WERI-Rb-1 (cell line): Measurements from ENCODE around the gene GLI1.
"Not testable (repeated sequence)": the region's sequence is repeated elsewhere in the genome, so short reads cannot be mapped to it uniquely, and the experiment has no call there.

ENCODE experiments used
- DNase-seq: peaks from one replicate; pipeline ENCODE4 v3.0.0-alpha.2; 2020
- H3K27ac ChIP-seq: fragments of 250-450 bp; sonication (Bioruptor Pico); 2 replicates; pipeline ENCODE4 v1.5.1; 2020; ENCODE audit warnings: mild to moderate bottlenecking, moderate library complexity
- H3K27me3 ChIP-seq: fragments of 250-450 bp; sonication (Bioruptor Pico); 2 replicates; pipeline ENCODE4 v1.5.1; 2021; ENCODE audit warnings: mild to moderate bottlenecking, low read depth, moderate library complexity; ENCODE audit not compliant: insufficient read depth, severe bottlenecking
- H3K36me3 ChIP-seq: fragments of 250-450 bp; sonication (Bioruptor Pico); 2 replicates; pipeline ENCODE4 v1.5.1; 2020; ENCODE audit warnings: mild to moderate bottlenecking, moderate library complexity
- H3K4me3 ChIP-seq: 2 replicates; pipeline ENCODE4 v1.5.1; 2011; ENCODE audit warnings: low read depth, mild to moderate bottlenecking, control low read depth, low read length
- H3K9me3 ChIP-seq: fragments of 250-450 bp; sonication (Bioruptor Pico); 2 replicates; pipeline ENCODE4 v1.5.1; 2021; ENCODE audit warnings: mild to moderate bottlenecking, moderate library complexity; ENCODE audit not compliant: severe bottlenecking
- TF ChIP-seq, protein P1 (sequence below): IDR thresholded peaks from 2 replicates; pipeline ENCODE4 v1.5.1; 2011; ENCODE audit warnings: low read depth, mild to moderate bottlenecking, control low read depth, inconsistent platforms, low read length

GLI1 gene

DNA sequence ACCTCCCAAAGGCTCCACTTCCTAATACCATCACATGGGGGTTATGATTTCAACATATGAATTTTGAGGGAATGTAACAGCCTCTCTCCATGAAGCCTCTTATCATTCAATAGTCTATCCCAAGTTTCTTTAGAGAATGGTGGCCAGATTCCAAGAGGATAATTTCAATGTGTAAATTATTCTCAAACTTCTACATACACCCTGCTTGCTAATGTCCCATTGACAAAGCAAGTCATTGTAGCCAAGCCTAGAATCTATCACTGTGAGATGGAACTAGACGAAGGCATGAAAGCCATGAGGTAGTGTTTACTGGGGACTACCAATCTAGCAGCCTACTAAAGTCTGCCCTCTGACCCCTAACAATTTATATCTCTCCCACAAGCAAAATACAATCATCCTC, 21.2 kb upstream of the GLI1 start:
- no peak overlapping the region for H3K4me3 ChIP-seq
- no peak for DNase-seq
- no peak overlapping the region for H3K27ac ChIP-seq
- no peaks in the 10 kb centered on the region for H3K9me3 ChIP-seq
- H3K36me3 ChIP-seq = no peaks in the 10 kb centered on the region
- TF ChIP-seq, protein P1, sequence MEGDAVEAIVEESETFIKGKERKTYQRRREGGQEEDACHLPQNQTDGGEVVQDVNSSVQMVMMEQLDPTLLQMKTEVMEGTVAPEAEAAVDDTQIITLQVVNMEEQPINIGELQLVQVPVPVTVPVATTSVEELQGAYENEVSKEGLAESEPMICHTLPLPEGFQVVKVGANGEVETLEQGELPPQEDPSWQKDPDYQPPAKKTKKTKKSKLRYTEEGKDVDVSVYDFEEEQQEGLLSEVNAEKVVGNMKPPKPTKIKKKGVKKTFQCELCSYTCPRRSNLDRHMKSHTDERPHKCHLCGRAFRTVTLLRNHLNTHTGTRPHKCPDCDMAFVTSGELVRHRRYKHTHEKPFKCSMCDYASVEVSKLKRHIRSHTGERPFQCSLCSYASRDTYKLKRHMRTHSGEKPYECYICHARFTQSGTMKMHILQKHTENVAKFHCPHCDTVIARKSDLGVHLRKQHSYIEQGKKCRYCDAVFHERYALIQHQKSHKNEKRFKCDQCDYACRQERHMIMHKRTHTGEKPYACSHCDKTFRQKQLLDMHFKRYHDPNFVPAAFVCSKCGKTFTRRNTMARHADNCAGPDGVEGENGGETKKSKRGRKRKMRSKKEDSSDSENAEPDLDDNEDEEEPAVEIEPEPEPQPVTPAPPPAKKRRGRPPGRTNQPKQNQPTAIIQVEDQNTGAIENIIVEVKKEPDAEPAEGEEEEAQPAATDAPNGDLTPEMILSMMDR = no peak
- no peaks in the 10 kb centered on the region for H3K27me3 ChIP-seq

DNA sequence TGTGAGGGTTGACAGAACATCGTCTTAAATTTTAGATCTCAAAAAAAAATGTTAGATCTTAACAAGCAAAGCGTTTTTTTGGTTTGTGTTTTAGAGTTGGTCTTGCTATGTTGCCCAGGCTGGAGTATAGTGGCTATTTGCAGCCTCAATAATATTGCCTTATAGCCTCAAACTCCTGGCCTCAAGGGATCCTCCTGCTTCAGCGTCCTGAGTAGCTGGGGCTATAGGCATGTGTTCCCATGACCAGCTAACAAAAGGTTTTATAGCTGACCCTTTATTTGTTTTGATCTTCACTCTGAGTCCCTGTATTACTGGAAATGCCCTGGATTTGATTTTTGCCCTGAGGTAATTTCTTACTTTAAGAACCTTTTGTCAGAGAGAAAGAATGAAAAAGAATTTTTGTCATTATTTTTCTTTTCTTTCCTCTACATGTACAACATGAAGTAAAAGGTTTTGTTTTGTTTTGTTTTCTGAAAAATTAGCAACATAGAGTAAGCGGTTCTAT, 19.8 kb upstream of the GLI1 start:
- TF ChIP-seq, protein P1 = no peak
- H3K9me3 ChIP-seq = no peaks in the 10 kb centered on the region
- no peaks in the 10 kb centered on the region for H3K36me3 ChIP-seq
- H3K27me3 ChIP-seq = no peaks in the 10 kb centered on the region
- H3K27ac ChIP-seq = no peak overlapping the region
- no peak overlapping the region for H3K4me3 ChIP-seq
- no peak for DNase-seq

DNA sequence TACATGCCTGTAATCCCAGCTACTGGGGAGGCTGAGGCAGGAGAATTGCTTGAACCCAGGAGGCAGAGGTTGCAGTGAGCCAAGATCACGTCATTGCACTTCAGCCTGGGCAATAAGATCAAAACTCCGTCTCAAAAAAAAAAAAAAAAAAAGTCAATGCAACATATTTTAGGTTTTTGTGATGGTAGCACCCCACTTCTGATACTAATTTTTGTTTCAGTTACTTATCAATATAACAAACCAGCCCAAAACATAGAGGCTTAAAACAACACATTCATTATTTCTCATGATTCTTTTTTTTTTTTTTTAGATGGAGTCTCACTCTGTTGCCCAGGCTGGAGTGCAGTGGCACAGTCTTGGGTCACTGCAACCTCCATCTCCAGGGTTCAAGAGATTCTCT, 18.2 kb upstream of the GLI1 start:
- not testable (repeated sequence) for H3K27me3 ChIP-seq, H3K9me3 ChIP-seq, H3K4me3 ChIP-seq, DNase-seq, H3K27ac ChIP-seq, H3K36me3 ChIP-seq

DNA sequence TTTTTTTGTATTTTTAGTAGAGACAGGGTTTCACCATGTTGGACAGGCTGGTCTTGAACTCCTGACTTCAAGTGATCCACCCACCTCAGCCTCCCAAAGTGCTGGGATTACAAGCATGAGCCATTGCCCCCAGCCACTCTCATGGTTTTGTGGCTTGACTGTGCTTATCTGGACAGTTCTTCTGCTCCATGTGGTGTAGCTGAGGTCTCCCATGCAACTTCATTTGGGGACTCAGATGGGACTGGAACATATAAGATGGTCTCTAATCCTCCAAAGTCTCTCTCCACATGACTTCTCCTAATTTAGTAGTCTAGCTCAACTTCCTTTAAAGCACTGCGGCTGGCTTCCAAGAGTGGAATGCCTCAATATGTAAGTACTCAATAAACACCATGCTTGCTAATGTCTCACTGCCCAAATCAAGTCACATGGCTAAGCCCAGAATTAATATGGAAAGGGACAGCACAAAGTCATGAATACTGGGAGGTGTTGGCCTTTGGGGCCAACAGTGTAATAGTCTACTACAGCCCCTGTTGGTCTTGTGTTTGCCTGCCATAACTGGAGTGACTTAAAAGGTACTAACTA, 17.6 kb upstream of the GLI1 start:
- H3K36me3 ChIP-seq = no peaks in the 10 kb centered on the region
- H3K4me3 ChIP-seq = no peak overlapping the region
- TF ChIP-seq, protein P1 = no peak
- no peaks in the 10 kb centered on the region for H3K27me3 ChIP-seq
- H3K9me3 ChIP-seq = no peaks in the 10 kb centered on the region
- no peak for DNase-seq
- H3K27ac ChIP-seq = no peak overlapping the region

DNA sequence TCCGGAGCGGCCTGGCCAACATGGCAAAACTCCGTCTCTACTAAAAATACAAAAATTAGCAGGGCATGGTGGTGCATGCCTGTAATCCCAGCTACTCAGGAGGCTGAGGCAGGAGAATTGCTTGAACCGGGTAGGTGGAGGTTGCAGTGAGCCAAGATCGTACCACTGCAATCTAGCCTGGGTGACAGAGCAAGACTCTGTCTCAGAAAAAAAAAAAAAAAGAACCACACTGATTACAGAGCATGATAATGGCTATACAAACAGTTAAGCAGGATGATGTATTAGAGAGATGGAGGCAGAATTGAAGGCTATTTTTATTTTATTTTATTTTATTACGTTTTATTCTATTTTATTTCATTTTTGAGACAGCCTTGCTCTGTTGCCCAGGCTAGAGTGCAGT, 15.2 kb upstream of the GLI1 start:
- not testable (repeated sequence) for DNase-seq, H3K27ac ChIP-seq, H3K4me3 ChIP-seq, H3K36me3 ChIP-seq, H3K9me3 ChIP-seq, H3K27me3 ChIP-seq

DNA sequence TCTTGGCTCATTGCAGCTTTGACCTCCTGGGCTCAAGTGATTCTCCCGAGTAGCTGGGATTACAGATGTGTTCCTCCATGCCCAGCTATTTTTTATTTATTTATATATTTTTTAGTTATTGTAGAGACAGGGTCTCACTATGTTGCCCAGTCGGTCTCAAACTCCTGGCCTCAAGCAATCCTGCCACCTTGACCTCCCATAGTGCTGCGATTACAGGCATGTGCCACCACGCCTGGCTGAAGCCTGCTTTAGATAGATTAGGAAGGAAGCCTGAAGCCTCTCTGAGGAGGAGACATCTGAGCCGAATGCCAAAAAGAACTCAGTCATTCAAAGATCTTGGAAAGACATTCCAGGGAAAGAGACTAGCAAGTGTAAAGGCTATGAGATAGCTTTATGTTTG, 14.8 kb upstream of the GLI1 start:
- TF ChIP-seq, protein P1 = no peak

DNA sequence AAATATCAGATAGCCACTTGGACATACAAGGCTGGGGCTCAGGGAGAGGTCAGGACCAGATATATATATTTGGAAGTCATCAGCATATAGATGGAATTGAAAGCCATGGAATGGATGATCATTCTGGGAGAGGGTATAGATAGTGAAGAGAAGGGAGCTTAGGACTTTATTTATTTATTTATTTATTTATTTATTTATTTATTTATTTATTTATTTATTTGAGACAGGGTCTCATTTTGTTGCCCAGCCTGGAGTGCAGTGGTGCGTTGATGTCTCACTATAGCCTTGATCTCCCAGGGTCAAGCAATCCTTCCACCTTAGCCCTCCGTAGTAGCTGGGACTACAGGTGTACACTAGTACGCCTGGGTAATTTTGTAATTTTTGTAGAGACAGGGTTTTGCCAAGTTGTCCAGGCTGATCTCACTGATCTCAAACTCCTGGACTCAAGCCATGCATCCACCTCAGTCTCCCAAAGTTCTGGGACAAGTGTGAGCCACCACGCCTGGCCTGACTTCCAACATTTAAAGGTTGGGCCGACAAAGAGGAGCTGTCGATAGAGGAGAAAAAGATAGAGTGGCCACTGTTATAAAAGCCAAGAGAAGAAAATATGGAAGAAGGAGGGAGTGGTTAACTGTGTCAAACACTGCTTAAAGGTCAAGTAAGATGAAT, 13.2 kb upstream of the GLI1 start:
- DNase-seq = no peak
- H3K4me3 ChIP-seq = no peak overlapping the region
- no peak overlapping the region for H3K27ac ChIP-seq
- no peaks in the 10 kb centered on the region for H3K27me3 ChIP-seq
- H3K36me3 ChIP-seq = no peaks in the 10 kb centered on the region
- H3K9me3 ChIP-seq = no peaks in the 10 kb centered on the region
- TF ChIP-seq, protein P1 = no peak

More for the DNA sequence above, 14.8 kb upstream of the GLI1 start:
- H3K4me3 ChIP-seq = no peak overlapping the region
- no peaks in the 10 kb centered on the region for H3K27me3 ChIP-seq
- H3K27ac ChIP-seq = no peak overlapping the region
- no peaks in the 10 kb centered on the region for H3K9me3 ChIP-seq
- H3K36me3 ChIP-seq = no peaks in the 10 kb centered on the region
- no peak for DNase-seq
